Neural crest cell (in vitro differentiated cells): ENCODE data around the gene TPGS1. TPM values are rescaled to one million over a fixed set of nuclear protein-coding genes. Genes with fewer than 3 reads are reported as not detected.

Experiments
- DNase-seq: peaks from one replicate; pipeline ENCODE4 v3.0.0; 2021; ENCODE audit warnings: low read depth, mixed read lengths, low spot score
- H3K27ac Mint-ChIP-seq: one replicate; pipeline ENCODE4 v1.8.0; 2021; ENCODE audit warnings: mild to moderate bottlenecking, mixed read lengths; ENCODE audit not compliant: unreplicated experiment
- H3K27me3 Mint-ChIP-seq: 2 replicates; pipeline ENCODE4 v1.8.0; 2021; ENCODE audit warnings: low read depth, mild to moderate bottlenecking, mixed read lengths
- H3K36me3 Mint-ChIP-seq: 2 replicates; pipeline ENCODE4 v1.8.0; 2021; ENCODE audit warnings: low read depth, mild to moderate bottlenecking, mixed read lengths
- H3K4me1 Mint-ChIP-seq: 2 replicates; pipeline ENCODE4 v1.8.0; 2021; ENCODE audit warnings: mixed read lengths
- H3K4me3 Mint-ChIP-seq: one replicate; pipeline ENCODE4 v1.8.0; 2021; ENCODE audit warnings: mild to moderate bottlenecking, mixed read lengths
- H3K9me3 Mint-ChIP-seq: 2 replicates; pipeline ENCODE4 v1.8.0; 2021; ENCODE audit warnings: mixed read lengths
- CTCF ChIP-seq: fragments of 200-600 bp; sonication (generic); conservative IDR thresholded peaks from 2 replicates; pipeline ENCODE4 v1.5.0; 2021; ENCODE audit warnings: antibody characterized with exemption, mild to moderate bottlenecking
- total RNA-seq: library from RNA; stranded (reverse); gene quantifications from 2 replicates; pipeline ENCODE4 v1.2.1, GENCODE V29; 2021

Gene TPGS1
- total RNA-seq, 1 donor from 2014 or later: 22.3 TPM

DNA sequence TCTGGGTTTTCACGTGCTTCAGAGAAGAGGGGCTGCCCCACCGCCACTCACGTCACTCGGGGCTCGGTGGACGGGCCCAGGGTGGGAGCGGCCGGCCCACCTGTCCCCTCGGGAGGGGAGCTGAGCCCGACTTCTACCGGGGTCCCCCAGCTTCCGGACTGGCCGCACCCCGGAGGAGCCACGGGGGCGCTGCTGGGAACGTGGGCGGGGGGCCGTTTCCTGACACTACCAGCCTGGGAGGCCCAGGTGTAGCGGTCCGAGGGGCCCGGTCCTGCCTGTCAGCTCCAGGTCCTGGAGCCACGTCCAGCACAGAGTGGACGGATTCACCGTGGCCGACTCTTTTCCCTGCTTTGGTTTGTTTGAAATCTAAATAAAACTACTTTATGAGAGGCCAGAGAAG lies 34.4 kb downstream of the TPGS1 start:
- DNase-seq: no peak
- no peak for TF ChIP-seq CTCF
- H3K9me3 Mint-ChIP-seq: no peaks in the 10 kb centered on the region
- peaks cover 2% of the 10 kb centered on the region for H3K36me3 Mint-ChIP-seq
- H3K4me3 Mint-ChIP-seq: no peak overlapping the region
- H3K27ac Mint-ChIP-seq: no peak overlapping the region
- H3K4me1 Mint-ChIP-seq: no peaks in the 10 kb centered on the region
- no peaks in the 10 kb centered on the region for H3K27me3 Mint-ChIP-seq

GRCh38 chr19:542173-542866 lies 35.0 kb downstream of the TPGS1 start:
- TF ChIP-seq CTCF: no peak
- no peak overlapping the region for H3K4me3 Mint-ChIP-seq
- H3K36me3 Mint-ChIP-seq: peaks cover 2% of the 10 kb centered on the region
- H3K4me1 Mint-ChIP-seq: no peaks in the 10 kb centered on the region
- H3K27ac Mint-ChIP-seq: no peak overlapping the region
- no peaks in the 10 kb centered on the region for H3K9me3 Mint-ChIP-seq
- DNase-seq: no peak
- H3K27me3 Mint-ChIP-seq: no peaks in the 10 kb centered on the region

DNA sequence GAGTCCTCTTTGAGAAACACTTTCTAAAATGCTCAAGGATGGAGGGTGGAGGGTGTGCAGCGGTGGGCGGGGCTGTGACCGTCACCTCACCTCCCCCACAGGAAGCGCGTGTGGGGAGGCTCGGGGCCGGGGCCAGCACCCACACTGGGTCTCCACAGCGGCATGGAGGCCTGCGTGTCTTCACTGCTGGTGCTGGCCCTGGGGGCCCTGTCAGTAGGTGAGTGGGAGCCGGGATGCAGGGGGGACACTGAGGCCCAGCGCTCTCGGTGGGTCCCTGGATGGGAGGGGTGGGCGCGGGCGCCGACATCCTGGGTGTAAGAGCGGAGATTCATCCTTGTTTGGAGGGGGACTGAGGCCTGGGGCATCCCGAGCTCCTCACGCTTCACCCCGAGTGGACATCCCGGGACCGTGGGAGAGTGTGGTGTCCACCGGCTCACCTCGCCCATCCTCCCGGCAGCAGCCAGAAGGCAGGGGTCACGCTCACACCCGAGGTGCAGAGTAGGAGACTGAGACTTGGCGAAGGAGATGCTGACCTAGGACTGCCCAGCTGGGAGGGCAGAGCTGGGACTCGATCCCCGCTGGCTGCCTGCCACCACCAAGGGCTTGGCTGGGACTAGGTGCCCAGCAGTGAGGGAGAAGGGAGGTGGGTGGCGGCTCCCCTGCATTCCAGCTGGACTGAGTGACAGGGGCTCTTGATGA lies 36.8 kb downstream of the TPGS1 start, which contains the start of gene GZMM:
Gene GZMM, plus strand, starts transcription at position 144 of the 699 bp plus-strand sequence. Its CDS starts 19 bp downstream, at position 163.
- Mint-ChIP-seq H3K27me3 (peaks cover 3% of the 10 kb centered on the region), H3K4me1 (no peaks in the 10 kb centered on the region), H3K4me3 (no peak within 1 kb of the TSS), H3K36me3 (peaks cover 2% of the 10 kb centered on the region), H3K9me3 (no peaks in the 10 kb centered on the region), H3K27ac (peak within 1 kb of the TSS; percentile 37)
- no peak for DNase-seq
- TF ChIP-seq CTCF: no peak

DNA sequence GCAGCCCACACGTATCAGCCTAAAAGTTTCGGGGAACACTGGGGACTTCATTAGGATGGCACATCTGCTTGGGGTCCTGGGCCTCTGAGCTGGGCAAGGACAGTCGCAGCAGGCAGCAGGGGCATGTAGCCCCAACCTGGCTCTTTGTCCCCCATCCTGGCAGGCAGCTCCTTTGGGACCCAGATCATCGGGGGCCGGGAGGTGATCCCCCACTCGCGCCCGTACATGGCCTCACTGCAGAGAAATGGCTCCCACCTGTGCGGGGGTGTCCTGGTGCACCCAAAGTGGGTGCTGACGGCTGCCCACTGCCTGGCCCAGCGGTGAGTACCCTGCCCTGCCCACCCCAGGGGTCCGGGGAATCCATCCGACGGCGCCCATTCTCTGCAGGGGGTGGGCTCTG lies 39.8 kb downstream of the TPGS1 start:
- Mint-ChIP-seq H3K4me3 (no peak overlapping the region), H3K27me3 (peaks cover 9% of the 10 kb centered on the region), H3K27ac (no peak overlapping the region), H3K4me1 (no peaks in the 10 kb centered on the region), H3K9me3 (no peaks in the 10 kb centered on the region), H3K36me3 (peaks cover 2% of the 10 kb centered on the region)
- DNase-seq: no peak
- no peak for TF ChIP-seq CTCF

- Mint-ChIP-seq H3K36me3 (peaks cover 2% of the 10 kb centered on the region), H3K9me3 (no peaks in the 10 kb centered on the region), H3K4me3 (peak overlapping the region; percentile 20), H3K4me1 (no peaks in the 10 kb centered on the region), H3K27me3 (peaks cover 12% of the 10 kb centered on the region), H3K27ac (no peak overlapping the region)
- DNase-seq: no peak
- no peak for TF ChIP-seq CTCF
Measured at GRCh38 chr19:547836-548720, 40.8 kb downstream of the TPGS1 start.
